Cortex of kidney (tissue), 1 donor: ENCODE results near the gene TMEM185B.

Experiments used
- DNase-seq: peaks from one replicate; lab custom pipeline; 2025; lab: John Stamatoyannopoulos, UW

Gene TMEM185B

DNA sequence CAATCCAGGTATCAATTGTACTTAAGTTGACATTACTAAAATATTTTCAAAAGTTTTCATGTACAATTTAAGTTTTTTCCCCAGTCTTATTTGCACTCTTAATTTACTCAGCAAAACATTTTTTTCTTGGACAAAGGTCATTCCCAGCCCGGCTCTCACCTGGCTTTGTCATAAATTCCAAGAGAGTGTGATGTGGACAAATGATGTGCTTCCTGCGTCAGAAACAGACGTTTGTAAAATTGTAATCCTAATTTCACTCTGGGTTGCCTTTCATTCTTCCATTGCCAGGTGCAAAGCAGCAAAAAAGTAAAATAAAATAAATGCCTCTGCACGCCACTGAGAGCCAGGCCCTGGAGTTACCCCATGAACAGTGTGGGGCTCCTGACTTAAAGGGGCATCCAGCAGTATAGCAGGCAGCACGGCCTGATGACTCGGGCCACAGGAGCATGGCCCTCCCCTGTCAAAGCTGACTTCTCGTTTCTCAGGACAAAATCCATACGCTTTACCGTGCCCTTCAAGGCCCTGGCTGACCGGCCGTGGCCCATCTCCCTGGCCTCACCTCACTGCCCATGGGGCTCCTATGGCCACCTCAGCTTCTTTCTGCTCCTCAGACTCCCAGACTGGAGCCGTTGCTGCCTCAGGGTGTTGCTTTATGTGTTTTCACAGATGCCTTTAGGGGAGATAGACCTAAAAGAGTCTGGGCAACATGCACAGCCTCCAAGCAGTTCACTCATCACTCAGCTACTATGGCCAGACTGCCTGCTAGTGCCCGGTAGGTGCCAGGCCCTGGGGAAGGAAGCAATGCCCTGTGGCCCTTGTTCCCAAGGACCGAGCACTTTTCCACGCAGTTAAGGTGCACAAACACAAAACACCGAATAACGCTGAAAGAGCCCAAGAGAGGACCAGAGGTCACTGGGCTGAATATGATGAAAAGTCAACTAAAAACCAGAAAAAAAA lies 7.6 kb upstream of the TMEM185B start:
- DNase-seq: no peak

DNA sequence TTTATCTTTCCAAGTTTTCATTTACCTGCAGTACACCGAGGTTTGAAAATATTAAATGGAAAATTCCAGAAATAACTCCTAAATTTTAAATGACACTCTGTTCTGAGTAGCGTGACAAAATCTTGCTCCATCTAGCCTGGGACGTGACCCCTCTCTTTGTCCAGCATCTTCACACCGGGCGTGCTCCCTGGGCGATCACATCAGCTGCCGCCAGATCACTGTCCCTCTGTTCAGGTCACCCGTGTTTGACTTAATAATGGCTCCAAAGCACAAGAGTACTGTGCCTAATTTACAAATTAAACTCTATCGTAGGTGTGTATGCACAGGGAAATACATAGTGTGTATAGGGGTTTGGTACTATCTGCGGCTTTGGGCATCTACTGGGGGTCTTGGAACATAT lies 6.1 kb upstream of the TMEM185B start:
- no peak for DNase-seq

- DNase-seq: no peak
Measured at GRCh38 chr2:120228503-120228902, 5.3 kb upstream of the TMEM185B start.

DNA sequence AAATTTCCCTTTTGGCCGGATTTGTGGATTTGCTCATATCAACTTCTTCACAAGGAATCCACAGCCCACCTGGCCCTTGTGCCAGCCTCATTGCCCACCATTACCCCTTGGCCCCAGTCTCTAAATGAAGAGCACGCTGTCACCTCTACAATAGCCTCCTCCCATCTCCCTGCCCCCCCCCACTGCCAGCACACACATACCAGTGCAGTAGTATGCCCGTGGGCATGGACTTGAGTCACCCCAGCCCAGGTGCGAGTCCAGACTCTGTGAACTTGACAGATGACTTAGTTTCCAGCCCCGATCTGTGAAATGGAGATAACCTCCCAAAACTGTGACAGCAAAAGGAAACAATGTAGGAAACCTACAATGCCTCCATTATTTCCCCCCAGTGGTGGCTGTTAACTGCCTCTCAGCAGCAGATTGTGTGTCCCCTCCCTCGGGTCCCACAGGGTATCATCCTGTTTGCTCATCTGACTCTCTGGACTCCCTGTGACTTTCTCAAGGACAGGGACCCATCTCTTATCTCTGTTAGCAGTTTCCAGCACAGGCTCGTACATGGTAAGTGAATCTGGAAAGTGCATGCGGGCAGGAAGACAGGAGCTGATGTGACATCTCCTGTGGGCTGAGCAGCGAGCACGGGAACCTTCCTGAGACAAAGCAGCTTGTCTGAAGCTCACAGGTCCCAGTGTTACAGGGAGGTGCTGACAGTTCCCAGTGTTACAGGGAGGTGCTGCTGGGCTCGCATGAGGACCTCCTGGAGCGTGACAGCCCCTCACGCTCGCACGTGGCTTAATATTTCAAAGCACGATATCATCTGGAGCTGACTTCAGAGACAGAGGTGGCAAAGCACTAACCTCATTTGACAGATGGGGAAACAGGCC lies 4.2 kb upstream of the TMEM185B start:
- DNase-seq: no peak

GRCh38 chr2:120226316-120226715 lies 3.1 kb upstream of the TMEM185B start:
- no peak for DNase-seq

- no peak for DNase-seq
Measured at GRCh38 chr2:120225549-120226065, 2.4 kb upstream of the TMEM185B start.

GRCh38 chr2:120224735-120225548 lies 1.7 kb upstream of the TMEM185B start:
- DNase-seq: no peak

- no peak for DNase-seq
Measured at GRCh38 chr2:120224256-120224655, 1.1 kb upstream of the TMEM185B start.

- no peak for DNase-seq
Measured at GRCh38 chr2:120222186-120223033, 790 bp downstream of the TMEM185B start.

GRCh38 chr2:120221616-120222015 lies 1.6 kb downstream of the TMEM185B start:
- DNase-seq: no peak

GRCh38 chr2:120220756-120221155 lies 2.4 kb downstream of the TMEM185B start:
- no peak for DNase-seq

- no peak for DNase-seq
Measured at GRCh38 chr2:120219766-120220165, 3.4 kb downstream of the TMEM185B start.

DNA sequence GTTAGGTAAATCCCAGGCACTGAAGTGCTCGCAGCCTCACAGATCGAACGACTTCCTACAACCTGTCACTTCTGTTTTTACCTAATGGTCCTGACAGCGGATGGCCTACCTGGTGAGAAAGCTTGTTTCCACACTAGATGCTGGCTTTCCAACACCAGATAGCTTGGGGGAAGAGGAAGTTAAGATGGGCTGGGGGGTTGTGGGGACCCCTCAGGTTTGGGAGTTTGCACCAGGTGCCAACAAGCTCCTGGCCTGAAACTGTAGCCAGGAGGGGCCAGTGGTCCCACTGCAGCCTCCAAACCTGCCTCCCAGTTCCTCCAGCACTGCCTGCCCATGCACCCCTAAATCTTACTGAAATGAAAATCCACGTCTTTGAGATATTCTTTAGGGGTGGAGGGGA lies 3.9 kb downstream of the TMEM185B start:
- DNase-seq: no peak

GRCh38 chr2:120218181-120218580 lies 5.0 kb downstream of the TMEM185B start:
- no peak for DNase-seq

- DNase-seq: no peak
Measured at GRCh38 chr2:120210270-120210693, 12.9 kb downstream of the TMEM185B start.

GRCh38 chr2:120209427-120210269 lies 13.6 kb downstream of the TMEM185B start:
- no peak for DNase-seq

DNA sequence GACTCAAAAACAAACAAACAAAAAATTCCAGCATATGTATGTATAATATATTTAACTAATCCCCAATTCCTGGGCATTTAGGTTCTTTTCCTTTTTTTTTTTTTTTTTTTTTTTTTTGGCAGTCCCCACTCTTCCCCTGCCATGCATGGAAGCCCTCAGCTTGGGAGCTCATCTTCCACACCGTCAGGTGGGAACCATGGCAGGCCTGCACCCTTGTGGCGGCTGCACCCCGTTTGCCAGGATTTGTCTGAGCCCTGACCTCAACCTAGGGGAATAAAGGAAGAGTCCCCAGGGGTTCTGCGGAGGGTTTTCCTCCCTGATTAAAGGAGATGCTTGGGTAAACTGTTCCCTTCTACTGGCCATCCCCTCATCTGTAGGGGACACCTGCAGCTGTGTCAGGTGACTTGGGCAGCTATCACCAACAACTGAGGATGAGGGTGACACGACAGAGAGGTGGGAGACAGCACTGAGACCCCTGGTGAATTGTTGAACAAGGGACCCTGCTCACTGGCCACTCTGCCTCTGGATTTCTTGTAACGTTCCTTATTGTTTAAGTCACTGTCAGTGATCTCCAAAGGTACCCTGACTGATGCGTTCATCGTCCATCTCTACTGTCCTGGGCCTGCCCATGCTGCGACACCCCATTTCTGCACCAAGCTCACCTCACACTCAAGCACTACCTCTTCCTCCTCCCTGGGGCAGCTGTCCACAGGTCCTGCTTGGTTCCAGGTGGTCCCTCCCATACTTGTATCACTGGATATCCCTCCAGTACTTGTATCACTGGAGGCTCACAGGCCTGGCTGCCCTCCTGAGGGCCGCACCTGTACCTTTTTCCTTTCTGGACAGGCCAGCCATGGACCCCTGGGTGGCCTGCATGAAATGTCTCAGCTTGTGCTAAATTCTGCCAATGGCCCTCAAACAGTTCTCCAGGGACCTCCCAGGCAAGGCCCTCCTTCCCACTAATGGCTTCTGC lies 14.5 kb downstream of the TMEM185B start:
- DNase-seq: no peak

DNA sequence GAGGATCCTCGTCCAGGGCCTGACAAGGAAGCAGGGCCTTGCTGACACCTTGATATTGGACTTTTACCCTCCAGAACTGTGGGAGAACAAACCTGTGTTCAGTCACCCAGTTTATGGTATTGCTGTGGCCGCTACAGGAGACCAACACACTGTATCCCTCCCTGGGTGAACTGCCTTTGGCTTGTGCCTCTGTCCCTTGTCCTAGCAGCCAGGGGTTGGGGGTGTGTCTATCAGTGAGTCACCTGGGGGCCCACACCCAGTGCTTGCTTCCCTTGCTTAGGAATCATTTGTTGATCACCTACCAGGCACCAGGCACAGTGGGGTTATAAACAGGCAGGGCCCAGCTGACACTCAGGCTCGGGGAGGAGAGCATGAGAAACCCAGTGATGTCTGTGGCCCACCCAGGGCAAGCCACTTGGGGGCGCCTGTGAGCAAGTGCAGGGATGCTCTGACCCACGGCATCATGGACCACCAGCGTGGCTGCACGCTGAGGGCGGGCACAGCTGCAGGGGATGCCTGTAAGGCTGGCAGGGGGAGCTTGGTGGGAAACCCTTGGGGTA lies 17.1 kb downstream of the TMEM185B start:
- DNase-seq: no peak
